HepG2 (cell line): ENCODE measurements around the gene ARL14EPL. TPM values are rescaled to one million over a fixed set of nuclear protein-coding genes. Genes with fewer than 3 reads are reported as not detected.
A peak's percentile ranks its signal among the peaks of the same experiment; 100 is the strongest.

Experiments used
- CENPT ChIP-seq: sonication (generic); formaldehyde crosslinking; IDR thresholded peaks from 2 replicates; pipeline ENCODE4 v1.8.0; 2022; ENCODE audit warnings: low read depth, mild to moderate bottlenecking, moderate library complexity, missing genetic modification reagents
- ETV5 ChIP-seq: IDR thresholded peaks from 2 replicates; pipeline ENCODE4 v1.6.1; 2018; ENCODE audit warnings: missing biosample characterization, missing genetic modification reagents, inconsistent platforms, borderline replicate concordance
- KDM6A ChIP-seq: IDR thresholded peaks from 2 replicates; pipeline ENCODE4 v1.6.1; 2016; ENCODE audit warnings: low read depth
- MAZ ChIP-seq, 2 experiments: sonication (generic) in 1 of 2; formaldehyde crosslinking in 1 of 2; IDR thresholded peaks; 2 replicates each; pipeline versions ENCODE4 v1.5.0 to v1.6.1; 2012 to 2020; ENCODE audit warnings: low read depth in 2 of 2, mild to moderate bottlenecking in 2 of 2, borderline replicate concordance in 1 of 2, improper control_type of control experiment in 1 of 2, low read length in 1 of 2, missing genetic modification reagents in 1 of 2, moderate library complexity in 1 of 2
- NFIB ChIP-seq: sonication (generic); formaldehyde crosslinking; IDR thresholded peaks from 2 replicates; pipeline ENCODE4 v1.9.0; 2021; ENCODE audit warnings: missing genetic modification reagents, mild to moderate bottlenecking, borderline replicate concordance
- PHF21A ChIP-seq: sonication (generic); formaldehyde crosslinking; IDR thresholded peaks from 2 replicates; pipeline ENCODE4 v1.5.0; 2020; ENCODE audit warnings: mild to moderate bottlenecking, missing genetic modification reagents
- PRMT3 ChIP-seq: sonication (generic); formaldehyde crosslinking; IDR thresholded peaks from 2 replicates; pipeline ENCODE4 v1.8.1; 2022; ENCODE audit warnings: low read depth, mild to moderate bottlenecking, moderate library complexity, missing genetic modification reagents, borderline replicate concordance
- ZFY ChIP-seq: sonication (generic); formaldehyde crosslinking; IDR thresholded peaks from 2 replicates; pipeline ENCODE4 v1.4.0; 2020; ENCODE audit warnings: missing genetic modification reagents
- ZFYVE20 ChIP-seq: sonication (generic); formaldehyde crosslinking; IDR thresholded peaks from 2 replicates; pipeline ENCODE4 v1.8.0; 2023; ENCODE audit warnings: low read depth, mild to moderate bottlenecking, moderate library complexity, missing genetic modification reagents, borderline replicate concordance
- ZNF124 ChIP-seq: sonication (generic); formaldehyde crosslinking; IDR thresholded peaks from 2 replicates; pipeline ENCODE4 v1.4.0; 2020; ENCODE audit warnings: missing genetic modification reagents
- ZNF430 ChIP-seq: sonication (generic); formaldehyde crosslinking; IDR thresholded peaks from 2 replicates; pipeline ENCODE4 v1.9.0; 2021; ENCODE audit warnings: mild to moderate bottlenecking, missing genetic modification reagents
- polyA plus RNA-seq, 8 experiments: library from polyadenylated mRNA; depleted of rRNA in 3 of 8; stranded (reverse) in 7 of 8; unstranded in 1 of 8; fragments of >200 nt; fragmentation: Illumina TruSeq in 4 of 8; extraction: Trizol in 4 of 8; gene quantifications; 2 replicates each; pipeline versions ENCODE4 v1.2.1 to v1.2.3, GENCODE V29; 2011 to 2016; ENCODE audit warnings: low read depth in 4 of 8, missing spikeins in 1 of 8, mixed read lengths in 1 of 8; ENCODE audit not compliant: insufficient read depth in 1 of 8
- total RNA-seq, 5 experiments: library from RNA; depleted of rRNA; stranded (reverse); fragments of >200 nt; fragmentation: Illumina TruSeq; extraction: Trizol; gene quantifications; 2 replicates each; pipeline ENCODE4 v1.2.3, GENCODE V29; 2016; ENCODE audit warnings: low read depth in 1 of 5
- TF ChIP-seq, protein P1 (sequence below): sonication (generic); formaldehyde crosslinking; IDR thresholded peaks from 2 replicates; pipeline ENCODE4 v1.4.0; 2020; ENCODE audit warnings: mild to moderate bottlenecking, missing genetic modification reagents
- TF ChIP-seq, protein P2 (sequence below): sonication (generic); formaldehyde crosslinking; IDR thresholded peaks from 2 replicates; pipeline ENCODE4 v1.8.1; 2023; ENCODE audit warnings: mild to moderate bottlenecking, moderate library complexity, missing genetic modification reagents
- TF ChIP-seq, protein P3 (sequence below): sonication (generic); formaldehyde crosslinking; conservative IDR thresholded peaks from 2 replicates; pipeline ENCODE4 v1.8.1; 2023; ENCODE audit warnings: missing genetic modification reagents
- TF ChIP-seq, protein P4 (sequence below): sonication (generic); formaldehyde crosslinking; IDR thresholded peaks from 2 replicates; pipeline ENCODE4 v1.4.0; 2020; ENCODE audit warnings: mild to moderate bottlenecking, missing genetic modification reagents

The ARL14EPL gene
- total and polyA plus RNA-seq, 2 of the 13 experiments (the other 11 are each of a cell fraction or from before 2014, with no cell fraction given) = not detected

DNA sequence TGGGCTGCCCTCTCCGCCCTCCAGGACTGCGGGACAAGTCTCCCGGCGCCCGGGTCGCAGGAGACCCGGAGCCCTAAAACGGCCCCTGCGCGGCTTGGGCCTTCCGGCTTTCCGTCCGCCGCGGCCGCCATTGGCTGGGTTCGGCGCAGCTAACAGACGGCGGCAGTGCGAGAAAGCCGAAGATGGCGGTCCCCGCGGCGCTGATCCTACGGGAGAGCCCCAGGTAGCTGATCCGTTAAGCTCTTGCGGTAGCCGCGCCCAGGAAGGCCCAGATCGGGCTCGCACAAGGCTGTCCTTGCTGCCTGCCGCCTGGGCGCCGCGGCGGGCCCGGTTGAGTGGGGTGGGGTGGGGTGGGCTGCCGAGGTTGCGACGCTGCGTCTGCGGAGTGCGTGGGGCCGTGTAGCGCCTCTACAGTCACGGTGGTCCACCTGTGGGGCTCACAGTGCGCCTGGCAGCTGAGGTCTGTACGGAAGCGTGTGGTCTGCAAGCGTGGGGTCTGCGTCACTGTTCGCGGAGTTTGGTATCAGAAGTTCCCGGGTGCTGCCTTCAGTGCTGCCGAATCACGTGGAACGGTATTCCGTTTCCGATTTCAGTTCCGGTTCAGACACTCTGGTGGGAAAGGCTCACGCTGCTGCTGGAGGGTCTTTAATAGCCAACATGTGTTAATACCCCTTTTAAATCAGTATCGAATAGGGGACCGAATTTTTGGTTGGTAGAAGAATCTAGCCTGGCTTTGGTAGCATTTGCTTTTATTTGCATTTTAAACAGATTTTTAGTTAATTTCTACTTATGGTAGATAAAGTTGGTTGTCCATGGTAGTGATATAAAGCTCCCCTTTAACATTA, 52.8 kb downstream of the ARL14EPL start, which contains the start of gene COMMD10 (continued):
- TF ChIP-seq ZFYVE20 (CRISPR knock-in tag) = no peak
- 0 out of 2 replicates have a peak, but pooled peaks have one; percentile 32 for TF ChIP-seq PHF21A (CRISPR knock-in tag)
- TF ChIP-seq ETV5 (CRISPR knock-in tag) = peak; percentile 73
- TF ChIP-seq, protein P1, sequence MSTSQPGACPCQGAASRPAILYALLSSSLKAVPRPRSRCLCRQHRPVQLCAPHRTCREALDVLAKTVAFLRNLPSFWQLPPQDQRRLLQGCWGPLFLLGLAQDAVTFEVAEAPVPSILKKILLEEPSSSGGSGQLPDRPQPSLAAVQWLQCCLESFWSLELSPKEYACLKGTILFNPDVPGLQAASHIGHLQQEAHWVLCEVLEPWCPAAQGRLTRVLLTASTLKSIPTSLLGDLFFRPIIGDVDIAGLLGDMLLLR (CRISPR knock-in tag) = no peak
- TF ChIP-seq, protein P2, sequence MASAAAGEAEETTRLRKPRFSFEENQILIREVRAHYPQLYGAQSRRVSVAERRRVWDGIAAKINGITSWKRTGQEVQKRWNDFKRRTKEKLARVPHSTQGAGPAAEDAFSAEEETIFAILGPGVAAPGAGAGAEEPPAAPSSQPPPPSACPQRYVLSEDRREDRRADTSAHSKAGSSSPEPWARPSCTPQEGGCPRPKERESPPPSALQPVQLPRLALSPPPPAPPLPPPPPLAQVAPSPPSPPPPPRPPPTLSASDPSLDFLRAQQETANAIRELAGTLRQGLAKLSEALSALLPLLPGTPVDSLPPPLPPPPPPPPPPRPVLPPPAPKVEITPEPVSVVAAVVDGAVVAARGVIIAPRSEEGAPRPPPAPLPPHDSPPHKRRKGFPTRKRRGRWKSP (CRISPR knock-in tag) = 0 out of 2 replicates have a peak, but pooled peaks have one; percentile 56
- TF ChIP-seq ZNF430 (CRISPR knock-in tag) = peak; percentile 72; the same call in 1 of the 2 replicates
- no peak for TF ChIP-seq PRMT3 (CRISPR knock-in tag)
- TF ChIP-seq, protein P3, sequence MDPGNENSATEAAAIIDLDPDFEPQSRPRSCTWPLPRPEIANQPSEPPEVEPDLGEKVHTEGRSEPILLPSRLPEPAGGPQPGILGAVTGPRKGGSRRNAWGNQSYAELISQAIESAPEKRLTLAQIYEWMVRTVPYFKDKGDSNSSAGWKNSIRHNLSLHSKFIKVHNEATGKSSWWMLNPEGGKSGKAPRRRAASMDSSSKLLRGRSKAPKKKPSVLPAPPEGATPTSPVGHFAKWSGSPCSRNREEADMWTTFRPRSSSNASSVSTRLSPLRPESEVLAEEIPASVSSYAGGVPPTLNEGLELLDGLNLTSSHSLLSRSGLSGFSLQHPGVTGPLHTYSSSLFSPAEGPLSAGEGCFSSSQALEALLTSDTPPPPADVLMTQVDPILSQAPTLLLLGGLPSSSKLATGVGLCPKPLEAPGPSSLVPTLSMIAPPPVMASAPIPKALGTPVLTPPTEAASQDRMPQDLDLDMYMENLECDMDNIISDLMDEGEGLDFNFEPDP = 0 out of 2 replicates have a peak, but pooled peaks have one; percentile 77
- no peak for TF ChIP-seq CENPT (CRISPR knock-in tag)
- TF ChIP-seq, protein P4, sequence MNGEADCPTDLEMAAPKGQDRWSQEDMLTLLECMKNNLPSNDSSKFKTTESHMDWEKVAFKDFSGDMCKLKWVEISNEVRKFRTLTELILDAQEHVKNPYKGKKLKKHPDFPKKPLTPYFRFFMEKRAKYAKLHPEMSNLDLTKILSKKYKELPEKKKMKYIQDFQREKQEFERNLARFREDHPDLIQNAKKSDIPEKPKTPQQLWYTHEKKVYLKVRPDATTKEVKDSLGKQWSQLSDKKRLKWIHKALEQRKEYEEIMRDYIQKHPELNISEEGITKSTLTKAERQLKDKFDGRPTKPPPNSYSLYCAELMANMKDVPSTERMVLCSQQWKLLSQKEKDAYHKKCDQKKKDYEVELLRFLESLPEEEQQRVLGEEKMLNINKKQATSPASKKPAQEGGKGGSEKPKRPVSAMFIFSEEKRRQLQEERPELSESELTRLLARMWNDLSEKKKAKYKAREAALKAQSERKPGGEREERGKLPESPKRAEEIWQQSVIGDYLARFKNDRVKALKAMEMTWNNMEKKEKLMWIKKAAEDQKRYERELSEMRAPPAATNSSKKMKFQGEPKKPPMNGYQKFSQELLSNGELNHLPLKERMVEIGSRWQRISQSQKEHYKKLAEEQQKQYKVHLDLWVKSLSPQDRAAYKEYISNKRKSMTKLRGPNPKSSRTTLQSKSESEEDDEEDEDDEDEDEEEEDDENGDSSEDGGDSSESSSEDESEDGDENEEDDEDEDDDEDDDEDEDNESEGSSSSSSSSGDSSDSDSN = peak; percentile 82
- no peak for TF ChIP-seq ZNF124 (CRISPR knock-in tag)
- no peak for TF ChIP-seq KDM6A
- TF ChIP-seq MAZ (IDR thresholded peaks at IDR 0.05; ENCODE audit: borderline replicate concordance, low read depth, low read length) = peak; percentile 19; the same call in 1 of the 2 replicates
- TF ChIP-seq MAZ (CRISPR knock-in tag; IDR thresholded peaks at IDR 0.05; ENCODE audit: low read depth) = peak; percentile 61
- TF ChIP-seq ZFY (CRISPR knock-in tag) = peak; percentile 89
- no peak for TF ChIP-seq NFIB (CRISPR knock-in tag)
